GM19463 (cell line): ENCODE results near the gene EXOC1L.

Experiments used
- ATAC-seq: cut with Tn5 transposase; IDR thresholded peaks from one replicate; pipeline ENCODE4 v1.9.1; 2021; ENCODE audit warnings: mild to moderate bottlenecking, moderate library complexity; ENCODE audit not compliant: unreplicated experiment

EXOC1L gene

DNA sequence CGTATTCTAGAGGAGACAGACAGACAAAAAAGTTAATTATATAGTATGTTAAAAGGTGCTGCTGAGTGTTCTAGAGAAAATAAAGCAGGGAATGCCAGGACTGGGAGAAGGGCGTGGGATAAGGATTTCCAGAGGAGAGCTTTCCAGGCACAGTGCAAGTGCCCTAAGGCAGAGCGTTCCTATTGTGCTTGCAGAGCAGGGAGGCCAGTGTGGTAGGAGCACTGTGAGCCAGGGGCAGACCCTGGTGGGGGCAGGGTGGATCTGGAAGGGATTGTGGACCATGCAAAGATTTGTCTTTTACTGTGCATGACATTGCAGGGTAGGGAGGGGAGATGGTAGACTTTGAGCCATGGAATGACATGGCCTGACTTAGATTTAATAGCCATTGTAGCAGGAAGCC, 59.6 kb downstream of the EXOC1L start:
- ATAC-seq = no peak

GRCh38 chr4:55880652-55881280, 61.2 kb downstream of the EXOC1L start:
- ATAC-seq = no peak

GRCh38 chr4:55884093-55884850, 64.7 kb downstream of the EXOC1L start:
- ATAC-seq = no peak

- no peak for ATAC-seq
These were observed 65.2 kb downstream of the EXOC1L start for GRCh38 chr4:55884851-55885219.
